H54 (cell line): ENCODE measurements around the gene CCDC3.

Experiments used
- DNase-seq: peaks from one replicate; pipeline ENCODE4 v3.0.0; 2011; ENCODE audit warnings: low spot score, mixed read lengths; ENCODE audit not compliant: insufficient read length
- FAIRE-seq: peaks from 3 replicates; lab custom pipeline; 2011; peaks lifted over from hg19 to GRCh38; lab: Jason Lieb, UNC
- POLR2A ChIP-seq: IDR thresholded peaks from 2 replicates; pipeline ENCODE4 v1.6.1; 2011; ENCODE audit warnings: low read depth, mild to moderate bottlenecking, low read length

CCDC3 gene

GRCh38 chr10:12911795-12912194, 89.7 kb downstream of the CCDC3 start:
- no peak for TF ChIP-seq POLR2A
- no peak for DNase-seq
- FAIRE-seq: no peak

DNA sequence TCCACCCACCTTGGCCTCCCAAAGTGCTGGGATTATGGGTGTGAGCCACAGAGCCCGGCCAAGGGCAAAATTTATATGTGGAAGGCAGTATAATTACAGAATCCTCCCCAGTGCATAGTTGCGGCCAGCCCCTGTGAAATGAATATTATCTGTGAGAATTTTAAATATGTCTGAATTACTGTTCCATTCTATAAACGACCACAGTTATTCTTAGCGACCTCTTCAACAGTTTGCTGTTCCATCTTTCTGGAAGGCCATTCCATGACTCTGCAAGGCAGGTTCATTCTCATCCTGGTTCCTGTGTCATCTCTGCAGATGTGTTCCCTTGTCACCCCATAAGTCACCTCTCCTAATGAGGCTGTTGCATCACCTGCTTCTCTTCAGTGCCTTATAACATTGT, 90.7 kb downstream of the CCDC3 start:
- no peak for FAIRE-seq
- DNase-seq: no peak
- no peak for TF ChIP-seq POLR2A

DNA sequence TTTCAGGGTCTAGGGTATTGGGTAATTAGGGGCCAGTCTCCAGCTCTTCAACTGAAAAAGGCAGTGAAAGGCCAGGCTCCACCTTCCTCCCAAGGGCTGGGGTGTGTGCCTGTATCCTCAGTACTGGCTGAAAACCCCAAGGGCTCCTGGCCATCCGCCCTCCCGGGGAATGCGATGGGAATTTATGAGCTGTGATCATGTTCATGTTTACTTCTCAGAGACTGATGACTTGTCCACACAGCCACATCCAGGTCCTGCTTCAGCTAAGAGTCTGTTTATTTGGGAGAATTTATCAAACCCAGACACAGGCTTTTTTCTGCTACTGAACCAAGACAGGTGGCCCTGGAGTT, 91.7 kb downstream of the CCDC3 start:
- DNase-seq (no peak), FAIRE-seq (no peak)
- TF ChIP-seq POLR2A: no peak

DNA sequence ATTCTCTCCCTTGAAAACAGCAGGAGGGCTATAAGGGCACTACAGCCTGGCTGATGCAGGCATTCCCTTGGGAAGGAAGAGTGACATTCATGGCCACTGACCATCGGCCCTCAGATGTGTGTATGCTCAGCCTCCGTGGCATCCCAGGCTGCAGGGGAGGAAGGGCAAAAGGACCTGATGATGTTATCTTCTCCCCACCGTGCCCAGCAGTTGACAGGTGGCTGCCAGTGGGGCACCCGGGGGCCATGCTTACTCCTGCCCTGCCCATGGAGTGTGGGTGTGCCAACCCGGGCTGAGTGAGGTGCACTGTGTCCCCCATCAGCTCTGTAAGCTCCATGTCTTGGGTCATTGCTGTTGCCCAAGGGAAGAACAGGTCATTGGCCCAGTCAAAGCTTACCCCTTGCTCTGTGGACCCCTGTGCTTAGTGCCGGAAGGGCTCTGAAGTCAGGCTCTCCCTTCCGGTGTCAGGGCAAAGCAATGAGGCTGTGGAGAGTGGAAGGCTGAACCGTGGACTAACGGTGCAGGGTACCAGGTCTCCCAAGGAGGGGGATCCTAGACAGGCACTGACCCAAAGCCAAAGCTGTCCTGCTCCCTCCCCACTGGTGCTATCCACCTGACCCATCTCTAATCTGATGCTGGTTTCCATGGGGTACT, 92.2 kb downstream of the CCDC3 start:
- DNase-seq (no peak), FAIRE-seq (no peak)
- TF ChIP-seq POLR2A: no peak

GRCh38 chr10:12908773-12909172, 92.7 kb downstream of the CCDC3 start:
- FAIRE-seq (no peak), DNase-seq (no peak)
- no peak for TF ChIP-seq POLR2A

DNA sequence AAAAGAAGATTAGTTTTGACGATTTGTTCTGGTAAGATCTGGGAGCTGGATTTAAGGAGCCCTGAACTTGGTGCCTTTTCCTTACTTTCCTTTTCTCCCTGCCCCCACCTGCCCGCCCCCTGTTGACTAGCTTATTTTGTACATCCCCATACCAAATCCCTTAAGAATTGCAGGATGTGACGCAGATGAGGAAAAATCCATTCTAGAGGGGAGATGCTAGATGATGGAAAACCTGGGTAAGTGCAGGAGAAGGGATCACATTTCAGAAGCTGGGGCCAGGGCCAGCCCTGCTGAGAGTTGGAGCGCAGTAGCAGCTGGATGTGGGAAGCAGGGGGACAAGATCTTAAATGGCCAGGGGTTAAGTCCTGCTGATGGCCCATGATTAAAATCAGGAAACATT, 93.9 kb downstream of the CCDC3 start:
- no peak for DNase-seq
- no peak for TF ChIP-seq POLR2A
- FAIRE-seq: no peak

- DNase-seq (no peak), FAIRE-seq (no peak)
- no peak for TF ChIP-seq POLR2A
Measured at GRCh38 chr10:12906051-12906541, 95.4 kb downstream of the CCDC3 start.

DNA sequence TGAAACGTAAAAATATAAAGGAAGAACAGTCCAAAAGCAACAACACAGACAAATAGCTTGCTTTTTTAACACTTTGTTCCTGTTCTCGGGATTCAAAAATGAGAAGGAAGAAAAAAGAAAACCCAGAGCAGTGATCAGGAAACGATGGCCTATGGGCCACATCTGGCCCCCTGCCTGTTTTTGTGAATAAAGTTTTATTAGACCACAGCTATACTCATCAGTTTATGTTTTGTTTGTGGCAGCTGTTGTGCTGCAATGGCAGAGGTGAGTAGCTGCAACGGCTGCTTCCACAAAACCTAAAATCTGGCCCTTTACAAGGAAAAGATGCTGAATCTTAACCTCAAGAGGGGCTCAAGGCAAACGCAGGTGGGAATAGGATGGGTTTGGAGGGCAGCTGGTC, 96.4 kb downstream of the CCDC3 start:
- FAIRE-seq (no peak), DNase-seq (no peak)
- no peak for TF ChIP-seq POLR2A

DNA sequence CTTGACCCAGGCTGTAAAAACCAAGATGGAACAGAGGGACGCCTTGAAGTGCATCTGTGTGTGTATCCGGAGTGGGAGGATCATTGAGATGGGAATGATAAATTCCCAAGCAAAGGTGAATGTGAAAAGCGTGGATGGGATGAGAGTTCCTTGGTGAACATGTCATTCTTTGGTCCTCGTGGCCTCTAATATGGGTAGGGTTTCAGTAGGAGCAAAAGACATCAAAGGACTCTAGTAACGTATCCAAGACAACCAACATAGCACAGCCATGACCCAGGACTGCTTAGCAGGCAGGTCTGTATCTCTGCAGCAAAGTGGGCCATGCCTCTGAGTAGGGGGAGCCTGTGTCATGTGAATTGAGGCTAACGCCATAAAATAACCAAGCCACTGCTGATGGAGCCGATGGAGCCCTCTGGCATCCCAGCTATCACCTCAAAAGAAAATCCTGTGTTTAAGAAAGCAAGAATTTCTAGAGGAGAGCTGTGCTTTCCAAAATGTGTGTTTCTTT, 98.6 kb downstream of the CCDC3 start:
- DNase-seq: no peak
- FAIRE-seq: no peak
- no peak for TF ChIP-seq POLR2A

DNA sequence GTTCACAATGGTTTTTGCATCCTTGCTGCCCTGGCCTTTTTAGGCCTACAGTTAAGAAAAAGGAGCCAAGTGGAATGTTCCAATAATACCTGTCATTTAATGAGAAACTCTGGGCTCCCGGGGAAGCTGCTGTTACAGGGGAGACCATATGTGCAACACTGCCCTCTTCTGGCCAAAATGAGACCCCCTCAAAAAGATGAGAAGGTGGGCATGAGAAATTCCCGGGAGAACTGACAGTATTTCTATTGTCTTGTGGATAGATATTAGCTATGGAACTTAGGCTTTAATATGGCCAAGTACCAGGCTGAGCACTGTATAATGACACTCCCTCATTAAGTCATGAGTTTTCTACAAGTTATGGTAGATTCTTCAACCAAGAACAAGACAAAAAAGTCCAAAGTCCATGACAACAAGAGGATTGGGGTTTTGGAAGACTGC, 99.4 kb downstream of the CCDC3 start:
- DNase-seq: peak; percentile 57
- TF ChIP-seq POLR2A: no peak
- FAIRE-seq: no peak

GRCh38 chr10:12899546-12899945, 102.0 kb downstream of the CCDC3 start:
- FAIRE-seq: no peak
- DNase-seq: no peak
- no peak for TF ChIP-seq POLR2A

DNA sequence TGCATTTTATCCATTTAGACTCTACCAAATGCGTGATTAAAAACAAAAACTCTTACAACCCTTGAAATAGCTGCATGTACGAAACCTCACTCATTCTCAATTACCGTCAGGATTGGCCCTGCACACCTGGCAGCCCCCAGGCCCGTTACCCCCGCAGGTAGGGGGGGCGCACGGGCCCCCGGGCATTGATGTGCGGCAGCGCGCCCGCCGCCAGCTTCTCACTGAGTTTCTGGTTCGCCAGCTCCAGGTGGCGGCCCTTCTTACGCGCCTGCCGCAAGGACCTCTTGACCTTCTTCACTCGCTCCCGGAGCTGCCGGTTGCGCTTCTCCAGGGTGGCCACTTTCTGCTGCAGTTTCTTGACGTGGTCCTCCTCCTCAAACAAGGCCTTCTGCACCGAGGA, 103.2 kb downstream of the CCDC3 start:
- DNase-seq (no peak), FAIRE-seq (no peak)
- no peak for TF ChIP-seq POLR2A

DNA sequence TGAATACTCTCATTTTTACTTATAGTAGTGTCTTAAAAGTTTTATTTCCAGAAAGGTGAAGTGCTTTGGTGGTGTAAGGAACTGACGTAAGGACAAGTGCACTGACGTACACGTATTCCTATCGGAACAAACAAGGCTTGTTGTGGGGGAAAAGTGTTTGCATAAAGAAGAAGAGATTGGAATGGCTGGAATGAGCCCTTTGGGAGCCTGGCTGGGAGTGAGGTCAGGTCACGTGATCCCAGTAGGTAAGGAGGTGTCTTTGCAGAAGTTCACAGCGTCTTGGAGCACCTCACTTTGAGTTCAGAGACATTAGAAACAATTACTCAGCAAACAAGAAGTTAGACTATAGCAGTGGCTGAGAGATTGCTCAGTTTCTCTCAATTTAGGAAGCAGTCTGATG, 104.2 kb downstream of the CCDC3 start:
- no peak for DNase-seq
- TF ChIP-seq POLR2A: no peak
- FAIRE-seq: no peak

DNA sequence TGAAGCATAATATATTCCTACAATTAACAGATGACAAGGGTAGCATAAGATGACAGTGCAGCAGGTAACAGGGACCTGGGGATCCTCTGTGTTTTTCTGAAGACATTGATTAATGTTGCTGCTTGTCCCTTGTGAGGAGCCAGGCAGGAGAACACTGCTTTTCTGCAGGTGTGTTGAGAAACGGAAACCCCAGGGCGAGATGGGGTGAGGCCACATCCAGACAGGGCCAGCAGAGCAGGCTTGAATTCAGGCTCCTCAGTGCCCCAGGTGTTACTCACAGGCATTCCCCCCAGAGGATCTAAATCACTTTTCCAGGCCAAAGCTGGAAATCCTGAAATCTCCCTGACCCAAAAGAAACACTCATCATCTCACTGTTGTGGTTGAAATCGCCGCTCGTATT, 105.3 kb downstream of the CCDC3 start:
- no peak for FAIRE-seq
- TF ChIP-seq POLR2A: no peak
- DNase-seq: no peak

- TF ChIP-seq POLR2A: no peak
- DNase-seq: no peak
- no peak for FAIRE-seq
Measured at GRCh38 chr10:12892924-12893323, 108.6 kb downstream of the CCDC3 start.

DNA sequence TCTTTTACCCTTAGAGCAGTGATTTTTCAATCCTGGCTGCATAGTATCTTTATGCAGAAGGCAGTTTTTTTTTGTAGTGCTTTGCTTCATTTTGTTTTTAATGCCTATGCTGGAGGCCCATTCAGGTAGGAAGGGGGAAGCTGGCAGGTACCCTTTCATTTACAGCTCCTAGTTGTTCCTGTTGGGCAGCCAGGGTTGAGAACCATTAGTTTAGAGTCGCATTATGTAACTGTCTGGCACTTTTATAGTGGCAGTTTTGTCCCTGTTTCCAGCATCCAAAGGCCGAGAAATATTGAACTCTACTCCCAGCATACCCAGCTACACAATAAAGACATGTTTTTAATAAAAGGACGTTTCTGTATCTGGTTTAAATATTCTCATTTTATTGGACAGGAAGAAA, 110.6 kb downstream of the CCDC3 start:
- TF ChIP-seq POLR2A: no peak
- DNase-seq (no peak), FAIRE-seq (no peak)
